Measurements from ENCODE around the gene PNLDC1.

GRCh38 chr6:159832946-159833345, 32.9 kb downstream of the PNLDC1 start:
- TF ChIP-seq POLR2A (IDR thresholded peaks at IDR 0.05): no peak
- TF ChIP-seq CTCF (IDR thresholded peaks at IDR 0.05): no peak
